SKM-1 treated with dmso at 0.1 percent for 144 hours (cell line): ENCODE measurements around the gene MMP20.

Experiments used
- DNase-seq: peaks from one replicate; lab custom pipeline; 2025; ENCODE audit not compliant: unreplicated experiment; lab: John Stamatoyannopoulos, UW

MMP20 gene

GRCh38 chr11:102560555-102561011 lies 64.5 kb downstream of the MMP20 start:
- no peak for DNase-seq

- DNase-seq: no peak
These were observed 65.3 kb downstream of the MMP20 start for GRCh38 chr11:102559839-102560238.

- DNase-seq: no peak
These were observed 70.0 kb downstream of the MMP20 start for GRCh38 chr11:102555091-102555490.

GRCh38 chr11:102553835-102554282 lies 71.3 kb downstream of the MMP20 start:
- DNase-seq: no peak

- no peak for DNase-seq
These were observed 72.5 kb downstream of the MMP20 start for GRCh38 chr11:102552447-102553194.

- DNase-seq: no peak
These were observed 73.1 kb downstream of the MMP20 start for GRCh38 chr11:102552020-102552419.

GRCh38 chr11:102551169-102551781 lies 73.9 kb downstream of the MMP20 start:
- DNase-seq: no peak

- peak; percentile 88 for DNase-seq
These were observed 78.1 kb downstream of the MMP20 start for GRCh38 chr11:102546923-102547471.

- no peak for DNase-seq
These were observed 78.7 kb downstream of the MMP20 start for GRCh38 chr11:102546427-102546826.

- no peak for DNase-seq
These were observed 79.4 kb downstream of the MMP20 start for GRCh38 chr11:102545701-102546100.

- no peak for DNase-seq
These were observed 80.5 kb downstream of the MMP20 start for GRCh38 chr11:102544594-102544993.

GRCh38 chr11:102539567-102539966 lies 85.6 kb downstream of the MMP20 start:
- DNase-seq: no peak

- no peak for DNase-seq
These were observed 86.2 kb downstream of the MMP20 start for GRCh38 chr11:102538932-102539331.

- no peak for DNase-seq
These were observed 90.8 kb downstream of the MMP20 start for GRCh38 chr11:102534261-102534872.

GRCh38 chr11:102530558-102530957 lies 94.6 kb downstream of the MMP20 start, which contains the start of gene MMP7:
Gene MMP7, minus strand, starts transcription at chr11:102530747. Its CDS starts 47 bp downstream, at chr11:102530700.
- DNase-seq: no peak

GRCh38 chr11:102528618-102529017 lies 96.5 kb downstream of the MMP20 start:
- DNase-seq: no peak

GRCh38 chr11:102527684-102528083 lies 97.4 kb downstream of the MMP20 start:
- no peak for DNase-seq

- DNase-seq: no peak
These were observed 98.1 kb downstream of the MMP20 start for GRCh38 chr11:102527041-102527440.
